SK-N-SH (cell line): ENCODE measurements around the gene RPS6KA1. TPM values are rescaled to one million over a fixed set of nuclear protein-coding genes. Genes with fewer than 3 reads are reported as not detected.

Source experiments
- CTCF ChIA-PET: fragments of 300-600, 350-600 bp; formaldehyde crosslinking; extraction: SDS; loops from one replicate; lab custom pipeline; 2021; lab: Yijun Ruan, JAX
- POLR2A ChIA-PET: fragments of 350-600 bp; sonication (Branson Sonifier 250); formaldehyde crosslinking; extraction: SDS; loops from one replicate; lab custom pipeline; 2020; ENCODE audit warnings: antibody characterized with exemption, inconsistent platforms; lab: Yijun Ruan, JAX
- DNase-seq: peaks from one replicate; pipeline ENCODE4 v3.0.0; 2012
- H2AFZ ChIP-seq: fragments of 200-600 bp; sonication (generic); 2 replicates; pipeline ENCODE4 v1.8.1; 2016; ENCODE audit warnings: antibody characterized with exemption, mild to moderate bottlenecking, low read depth
- H3F3A ChIP-seq: fragments of 200-600 bp; sonication (generic); replicated peaks from 2 replicates; pipeline ENCODE3; 2016; ENCODE audit warnings: antibody characterized with exemption, mild to moderate bottlenecking; ENCODE audit not compliant: insufficient read depth
- H3K27ac ChIP-seq, 2 experiments: fragments of 200-500 bp in 1 of 2; fragments of 200-600 bp in 1 of 2; sonication (Bioruptor generic) in 1 of 2; sonication (generic), shearing (Covaris generic) in 1 of 2; 2 replicates each; pipeline versions ENCODE4 v1.5.1 to v1.6.1; 2014 to 2016; ENCODE audit warnings: low read depth in 2 of 2, inconsistent platforms in 1 of 2, low read length in 1 of 2, mild to moderate bottlenecking in 1 of 2, mixed read lengths in 1 of 2
- H3K27me3 ChIP-seq: fragments of 200-600 bp; sonication (generic), shearing (Covaris generic); 2 replicates; pipeline ENCODE4 v1.6.1; 2016; ENCODE audit warnings: mixed run types; ENCODE audit not compliant: insufficient read depth
- H3K36me3 ChIP-seq, 2 experiments: fragments of 200-500 bp in 1 of 2; fragments of 200-600 bp in 1 of 2; sonication (Bioruptor generic) in 1 of 2; sonication (generic) in 1 of 2; replicated peaks in 1 of 2; 2 replicates each; pipeline versions ENCODE3 to v1.5.1; 2014 to 2016; ENCODE audit warnings: low read length in 1 of 2, mild to moderate bottlenecking in 1 of 2; ENCODE audit not compliant: insufficient read depth in 2 of 2, control insufficient read depth in 1 of 2
- H3K4me1 ChIP-seq, 2 experiments: fragments of 200-500 bp in 1 of 2; fragments of 200-600 bp in 1 of 2; sonication (Bioruptor generic) in 1 of 2; sonication (generic), shearing (Covaris generic) in 1 of 2; 2 replicates each; pipeline versions ENCODE4 v1.5.1 to v1.6.1; 2014 to 2016; ENCODE audit warnings: low read depth in 1 of 2, low read length in 1 of 2, mixed run types in 1 of 2; ENCODE audit not compliant: insufficient read depth in 2 of 2, control insufficient read depth in 1 of 2
- H3K4me2 ChIP-seq: fragments of 200-600 bp; sonication (generic), shearing (Covaris generic); 2 replicates; pipeline ENCODE4 v1.6.1; 2017; ENCODE audit warnings: mixed run types
- H3K4me3 ChIP-seq, 2 experiments: fragments of 200-500 bp in 1 of 2; fragments of 200-600 bp in 1 of 2; sonication (Bioruptor generic) in 1 of 2; sonication (generic), shearing (Covaris generic) in 1 of 2; 2 replicates each; pipeline versions ENCODE4 v1.5.1 to v1.8.1; 2014 to 2016; ENCODE audit warnings: low read depth in 2 of 2, inconsistent platforms in 1 of 2, low read length in 1 of 2, mild to moderate bottlenecking in 1 of 2, mixed read lengths in 1 of 2, moderate library complexity in 1 of 2
- H3K79me2 ChIP-seq: fragments of 200-600 bp; sonication (generic); 2 replicates; pipeline ENCODE4 v1.8.1; 2017; ENCODE audit warnings: mild to moderate bottlenecking; ENCODE audit not compliant: insufficient read depth
- H3K9ac ChIP-seq: fragments of 200-600 bp; sonication (generic); 2 replicates; pipeline ENCODE4 v1.6.1; 2017; ENCODE audit warnings: mixed run types
- H3K9me2 ChIP-seq: fragments of 200-600 bp; sonication (generic); 2 replicates; pipeline ENCODE4 v1.6.1; 2017; ENCODE audit warnings: mixed run types
- H3K9me3 ChIP-seq: fragments of 200-600 bp; sonication (generic); 2 replicates; pipeline ENCODE4 v1.6.1; 2017; ENCODE audit warnings: mixed run types, mild to moderate bottlenecking, moderate library complexity
- H4K20me1 ChIP-seq: fragments of 200-600 bp; sonication (generic); 2 replicates; pipeline ENCODE4 v1.6.1; 2017; ENCODE audit warnings: mild to moderate bottlenecking, mixed run types; ENCODE audit not compliant: insufficient read depth
- ELF1 ChIP-seq: IDR thresholded peaks from 2 replicates; pipeline ENCODE4 v1.4.0; 2012
- EP300 ChIP-seq, 2 experiments: IDR thresholded peaks; 2 replicates each; pipeline versions ENCODE4 v1.4.0 to v1.6.1; 2012; ENCODE audit warnings: borderline replicate concordance in 1 of 2, low read depth in 1 of 2, low read length in 1 of 2
- EZH2phosphoT487 ChIP-seq: fragments of 200-600 bp; sonication (generic); IDR thresholded peaks from 2 replicates; pipeline ENCODE4 v1.6.1; 2017; ENCODE audit warnings: low read depth, mixed run types, mild to moderate bottlenecking, antibody characterized with exemption, moderate library complexity, borderline replicate concordance
- FOSL2 ChIP-seq: IDR thresholded peaks from 2 replicates; pipeline ENCODE4 v1.4.0; 2012; ENCODE audit warnings: low read depth, mild to moderate bottlenecking, moderate library complexity, borderline replicate concordance
- FOXJ3 ChIP-seq: sonication (generic); formaldehyde crosslinking; IDR thresholded peaks from 2 replicates; pipeline ENCODE4 v1.5.1; 2020; ENCODE audit warnings: mild to moderate bottlenecking, missing genetic modification reagents
- FOXM1 ChIP-seq: IDR thresholded peaks from 2 replicates; pipeline ENCODE4 v1.4.0; 2012; ENCODE audit warnings: low read depth, mild to moderate bottlenecking
- GABPA ChIP-seq: IDR thresholded peaks from 2 replicates; pipeline ENCODE4 v1.4.0; 2012; ENCODE audit warnings: low read depth, mild to moderate bottlenecking
- GATA2 ChIP-seq: sonication (generic); formaldehyde crosslinking; IDR thresholded peaks from 2 replicates; pipeline ENCODE4 v1.5.0; 2020; ENCODE audit warnings: mild to moderate bottlenecking, missing genetic modification reagents
- JUND ChIP-seq: IDR thresholded peaks from 2 replicates; pipeline ENCODE4 v1.4.0; 2012
- NRF1 ChIP-seq: IDR thresholded peaks from 2 replicates; pipeline ENCODE4 v1.6.1; 2012; ENCODE audit warnings: low read depth, mild to moderate bottlenecking, low read length
- REST ChIP-seq: IDR thresholded peaks from 2 replicates; pipeline ENCODE4 v1.6.1; 2012; ENCODE audit warnings: mild to moderate bottlenecking, low read depth, low read length, moderate library complexity
- RFX5 ChIP-seq: IDR thresholded peaks from 2 replicates; pipeline ENCODE4 v1.6.1; 2012; ENCODE audit warnings: mild to moderate bottlenecking, improper control_type of control experiment, low read length
- SIN3A ChIP-seq: IDR thresholded peaks from 2 replicates; pipeline ENCODE4 v1.6.1; 2012; ENCODE audit warnings: low read depth, mild to moderate bottlenecking, low read length, moderate library complexity, borderline replicate concordance
- SMC3 ChIP-seq: IDR thresholded peaks from 2 replicates; pipeline ENCODE4 v1.6.1; 2012; ENCODE audit warnings: low read depth, low read length, improper control_type of control experiment
- TAF1 ChIP-seq: IDR thresholded peaks from 2 replicates; pipeline ENCODE4 v1.6.1; 2012; ENCODE audit warnings: low read depth, mild to moderate bottlenecking, low read length, moderate library complexity, borderline replicate concordance
- TCF12 ChIP-seq: IDR thresholded peaks from 2 replicates; pipeline ENCODE4 v1.4.0; 2012
- YY1 ChIP-seq: IDR thresholded peaks from 2 replicates; pipeline ENCODE4 v1.4.0; 2012; ENCODE audit warnings: low read depth, mild to moderate bottlenecking
- polyA plus RNA-seq, 3 experiments: library from polyadenylated mRNA; depleted of rRNA; stranded (reverse); fragments of >200 nt; gene quantifications; 2 replicates each; pipeline ENCODE4 v1.2.3, GENCODE V29; 2012
- TF ChIP-seq, protein P1 (sequence below): IDR thresholded peaks from 2 replicates; pipeline ENCODE4 v1.4.0; 2012; ENCODE audit warnings: low read depth, borderline replicate concordance
- TF ChIP-seq, protein P2 (sequence below): IDR thresholded peaks from 2 replicates; pipeline ENCODE4; 2012

Gene RPS6KA1
- polyA plus RNA-seq, 1 of the 3 experiments (the other 2 are of a cell fraction) = 9.7 TPM

- H3K4me2 ChIP-seq = no peak overlapping the region
- H3K9me2 ChIP-seq = no peaks in the 10 kb centered on the region
- no peak for DNase-seq
- no peaks in the 10 kb centered on the region for H3K9me3 ChIP-seq
- POLR2A ChIA-PET = no interaction called here
- TF ChIP-seq REST = no peak
- no peak for TF ChIP-seq GATA2
- TF ChIP-seq SIN3A = no peak
- TF ChIP-seq SMC3 = no peak
- TF ChIP-seq TAF1 = no peak
- no peak for TF ChIP-seq FOXJ3
- TF ChIP-seq FOSL2 = no peak
- TF ChIP-seq GABPA = no peak
- TF ChIP-seq ELF1 = no peak
- TF ChIP-seq, protein P1, sequence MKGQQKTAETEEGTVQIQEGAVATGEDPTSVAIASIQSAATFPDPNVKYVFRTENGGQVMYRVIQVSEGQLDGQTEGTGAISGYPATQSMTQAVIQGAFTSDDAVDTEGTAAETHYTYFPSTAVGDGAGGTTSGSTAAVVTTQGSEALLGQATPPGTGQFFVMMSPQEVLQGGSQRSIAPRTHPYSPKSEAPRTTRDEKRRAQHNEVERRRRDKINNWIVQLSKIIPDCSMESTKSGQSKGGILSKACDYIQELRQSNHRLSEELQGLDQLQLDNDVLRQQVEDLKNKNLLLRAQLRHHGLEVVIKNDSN = no peak
- TF ChIP-seq FOXM1 = no peak
- no peak for TF ChIP-seq NRF1
- TF ChIP-seq EP300 (IDR thresholded peaks at IDR 0.05; ENCODE audit: borderline replicate concordance in 1 of 2, low read depth in 1 of 2, low read length in 1 of 2) = no peak
- no peak for TF ChIP-seq YY1
- TF ChIP-seq RFX5 = no peak
- TF ChIP-seq JUND = no peak
- no peak for TF ChIP-seq TCF12
- TF ChIP-seq, protein P2, sequence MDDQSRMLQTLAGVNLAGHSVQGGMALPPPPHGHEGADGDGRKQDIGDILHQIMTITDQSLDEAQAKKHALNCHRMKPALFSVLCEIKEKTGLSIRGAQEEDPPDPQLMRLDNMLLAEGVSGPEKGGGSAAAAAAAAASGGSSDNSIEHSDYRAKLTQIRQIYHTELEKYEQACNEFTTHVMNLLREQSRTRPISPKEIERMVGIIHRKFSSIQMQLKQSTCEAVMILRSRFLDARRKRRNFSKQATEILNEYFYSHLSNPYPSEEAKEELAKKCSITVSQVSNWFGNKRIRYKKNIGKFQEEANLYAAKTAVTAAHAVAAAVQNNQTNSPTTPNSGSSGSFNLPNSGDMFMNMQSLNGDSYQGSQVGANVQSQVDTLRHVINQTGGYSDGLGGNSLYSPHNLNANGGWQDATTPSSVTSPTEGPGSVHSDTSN = no peak
- no peak for TF ChIP-seq EZH2phosphoT487
- TF ChIP-seq, all 33 proteins: peak for 0
- Histone ChIP-seq H3K4me1 (no peaks in the 10 kb centered on the region), H3F3A (no peaks in the 10 kb centered on the region), H2AFZ (no peak overlapping the region), H3K9ac (no peak overlapping the region), H3K4me3 (no peak overlapping the region), H3K27me3 (peaks cover 18% of the 10 kb centered on the region; the same call in 1 of the 2 replicates), H3K36me3 (no peaks in the 10 kb centered on the region), H3K79me2 (no peaks in the 10 kb centered on the region), H4K20me1 (no peaks in the 10 kb centered on the region), H3K27ac (no peak overlapping the region)
- CTCF ChIA-PET = interaction anchor here (0.8 kb wide), 1 partner anchor 22 kb away, joined by 3 read pairs; no protein-coding TSS in a partner anchor
Observed at GRCh38 chr1:26522073-26522472, 7.5 kb upstream of the RPS6KA1 start.
